Panc1 (cell line): ENCODE measurements around the gene HOXA4. TPM values are rescaled to one million over a fixed set of nuclear protein-coding genes. Genes with fewer than 3 reads are reported as not detected.
A peak's percentile ranks its signal among the peaks of the same experiment; 100 is the strongest.

ENCODE experiments used
- ATAC-seq: fragments of 200-7000 bp; cut with Tn5 transposase; 2 replicates; pipeline ENCODE4 v1.9.1; 2020; ENCODE audit warnings: mild to moderate bottlenecking, moderate library complexity
- BruUV-seq: library from RNA; stranded (reverse); fragments of 400-500 nt; replicated peaks from 2 replicates; lab custom pipeline; 2021; lab: Mats Ljungman, UMichigan
- CTCF ChIA-PET: fragments of 300-600 bp; sonication (Branson Sonifier 250); formaldehyde crosslinking; loops from one replicate; lab custom pipeline; 2022; ENCODE audit warnings: antibody characterized with exemption; lab: Charles Lee
- POLR2A ChIA-PET: fragments of 300-600 bp; sonication (Branson Sonifier 250); formaldehyde crosslinking; loops from one replicate; lab custom pipeline; 2022; ENCODE audit warnings: antibody characterized with exemption; lab: Charles Lee
- DNase-seq: peaks from one replicate; pipeline ENCODE4 v3.0.0-alpha.2; 2010; ENCODE audit warnings: low read depth, low spot score
- H3K27ac ChIP-seq: 2 replicates; pipeline ENCODE4 v1.5.1; 2011; ENCODE audit warnings: mild to moderate bottlenecking, low read length, inconsistent platforms
- H3K27me3 ChIP-seq: fragments of 200-500 bp; sonication (Bioruptor generic); 2 replicates; pipeline ENCODE4 v1.6.0; 2014; ENCODE audit warnings: low read length, inconsistent platforms; ENCODE audit not compliant: control insufficient read depth, insufficient read depth
- H3K36me3 ChIP-seq: fragments of 200-500 bp; sonication (Bioruptor generic); 2 replicates; pipeline ENCODE4 v1.5.1; 2014; ENCODE audit warnings: inconsistent platforms, mild to moderate bottlenecking, low read length, moderate library complexity; ENCODE audit not compliant: control insufficient read depth, insufficient read depth
- H3K4me1 ChIP-seq: 2 replicates; pipeline ENCODE4 v1.5.1; 2011; ENCODE audit warnings: inconsistent platforms, mild to moderate bottlenecking, low read length, moderate library complexity; ENCODE audit not compliant: control insufficient read depth, insufficient read depth
- H3K4me3 ChIP-seq, 2 experiments: 2 replicates each; pipeline ENCODE4 v1.5.1; 2011 to 2012; ENCODE audit warnings: low read depth in 2 of 2, low read length in 2 of 2, mild to moderate bottlenecking in 2 of 2, inconsistent platforms in 1 of 2, moderate library complexity in 1 of 2
- H3K9me3 ChIP-seq: fragments of 200-500 bp; sonication (Bioruptor generic); 2 replicates; pipeline ENCODE4 v1.5.1; 2014; ENCODE audit warnings: low read depth, mild to moderate bottlenecking, inconsistent platforms, low read length, moderate library complexity; ENCODE audit not compliant: control insufficient read depth, insufficient read depth
- POLR2AphosphoS5 ChIP-seq: IDR thresholded peaks from 2 replicates; pipeline ENCODE4 v1.6.1; 2012; ENCODE audit warnings: mild to moderate bottlenecking, low read depth, low read length, moderate library complexity
- REST ChIP-seq, 2 experiments: IDR thresholded peaks; 2 replicates each; pipeline ENCODE4 v1.6.1; 2011 to 2012; ENCODE audit warnings: low read depth in 2 of 2, control low read depth in 1 of 2, low read length in 1 of 2, mild to moderate bottlenecking in 1 of 2, moderate library complexity in 1 of 2; ENCODE audit not compliant: insufficient read depth in 1 of 2
- SIN3A ChIP-seq: IDR thresholded peaks from 2 replicates; pipeline ENCODE4 v1.6.1; 2012; ENCODE audit warnings: low read depth, mild to moderate bottlenecking, low read length, moderate library complexity, borderline replicate concordance; ENCODE audit not compliant: insufficient read depth
- TCF7L2 ChIP-seq: IDR thresholded peaks from 2 replicates; pipeline ENCODE4 v1.6.1; 2011; ENCODE audit warnings: mild to moderate bottlenecking, low read depth, low read length, inconsistent platforms
- in situ Hi-C: cut with HindIII; loops from 2 replicates; pipeline ENCODE4 v1.10.0; 2016; ENCODE audit warnings: low sequenced_read_pairs, low pct_unique_long_range_greater_than_20kb
- intact Hi-C: fragments of 100-400 bp; cut with micrococcal nuclease; formaldehyde crosslinking; loops from one replicate; pipeline ENCODE4 v1.10.0; 2022; ENCODE audit not compliant: unreplicated experiment
- total RNA-seq: library from RNA; stranded (reverse); gene quantifications from one replicate; pipeline ENCODE4 v1.2.1, GENCODE V29; 2021; ENCODE audit not compliant: unreplicated experiment

The HOXA4 gene
- total RNA-seq, 1 experiment from 2014 or later, result 0.39 TPM

GRCh38 chr7:27116962-27117886 lies 13.3 kb downstream of the HOXA4 start:
- DNase-seq (no peak), ATAC-seq (no peak)
- Histone ChIP-seq H3K4me3 (peak overlapping the region; percentile 60 to 92), H3K4me1 (peaks cover 56% of the 10 kb centered on the region), H3K36me3 (no peaks in the 10 kb centered on the region), H3K9me3 (no peaks in the 10 kb centered on the region), H3K27me3 (no peaks in the 10 kb centered on the region), H3K27ac (peak overlapping the region; percentile 99)
- in situ Hi-C loops, result no loop called here
- intact Hi-C loops, result no loop called here
- POLR2A ChIA-PET, result no interaction called here
- CTCF ChIA-PET, result interaction anchor here (0.6 kb wide), 2 partner anchors 23 to 62 kb away, joined by 3 to 4 read pairs; no protein-coding TSS in a partner anchor
- TF ChIP-seq POLR2AphosphoS5 (0 out of 2 replicates have a peak, but pooled peaks have one; percentile 23), SIN3A (no peak)
- no TSS peak for BruUV-seq

- in situ Hi-C loops, result no loop called here
- TF ChIP-seq TCF7L2 (0 out of 2 replicates have a peak, but pooled peaks have one; percentile 45), REST (IDR thresholded peaks at IDR 0.05; ENCODE audit: insufficient read depth in 1 of 2, low read depth in 2 of 2, low read length in 1 of 2) (no peak)
- H3K4me3 ChIP-seq, result peak overlapping the region; percentile 60 to 92
- no peak for ATAC-seq
- BruUV-seq, result TSS peak; percentile 77
- CTCF ChIA-PET, result interaction anchor here (0.6 kb wide), 1 partner anchor 22 kb away, joined by 4 read pairs; no protein-coding TSS in a partner anchor
- intact Hi-C loops, result no loop called here
- no peaks in the 10 kb centered on the region for H3K27me3 ChIP-seq
- no peak for DNase-seq
- H3K27ac ChIP-seq, result peak overlapping the region; percentile 99
- no peaks in the 10 kb centered on the region for H3K9me3 ChIP-seq
- H3K4me1 ChIP-seq, result peaks cover 60% of the 10 kb centered on the region
- POLR2A ChIA-PET, result interaction anchor here (3.1 kb wide), 1 partner anchor 19 kb away, joined by 21 read pairs; the partner anchor contains the start of gene HOXA1
- no peaks in the 10 kb centered on the region for H3K36me3 ChIP-seq
Measured at GRCh38 chr7:27116031-27116961, 14.3 kb downstream of the HOXA4 start.
